Effector memory CD4-positive, alpha-beta T cell (primary cell): ENCODE results near the gene LRRC14B.
"Not testable (repeated sequence)": the region's sequence is repeated elsewhere in the genome, so short reads cannot be mapped to it uniquely, and the experiment has no call there.

Experiments used
- DNase-seq, 3 donors: peaks; one replicate each; pipeline ENCODE4 v3.0.0-alpha.2; 2020
- H3K27ac ChIP-seq: 2 replicates; pipeline ENCODE4 v1.7.0; 2013; ENCODE audit warnings: mild to moderate bottlenecking, low read length, moderate library complexity; ENCODE audit not compliant: insufficient read depth, poor library complexity, severe bottlenecking
- H3K27me3 ChIP-seq: replicated peaks from 2 replicates; pipeline ENCODE4 v1.7.0; 2013; ENCODE audit warnings: mild to moderate bottlenecking, low read length; ENCODE audit not compliant: insufficient read depth, control insufficient read depth, poor library complexity, severe bottlenecking
- H3K36me3 ChIP-seq: 2 replicates; pipeline ENCODE4 v1.7.0; 2013; ENCODE audit warnings: mild to moderate bottlenecking, low read length, moderate library complexity; ENCODE audit not compliant: control insufficient read depth, insufficient read depth
- H3K4me1 ChIP-seq: 2 replicates; pipeline ENCODE4 v1.7.0; 2013; ENCODE audit warnings: low read length, mild to moderate bottlenecking; ENCODE audit not compliant: control insufficient read depth, insufficient read depth, poor library complexity, severe bottlenecking
- H3K4me3 ChIP-seq: 2 replicates; pipeline ENCODE4 v1.7.0; 2013; ENCODE audit warnings: low read length, low read depth, mild to moderate bottlenecking; ENCODE audit not compliant: insufficient read depth, poor library complexity, severe bottlenecking
- H3K9me3 ChIP-seq: 2 replicates; pipeline ENCODE4 v1.7.0; 2013; ENCODE audit warnings: mild to moderate bottlenecking, low read length, moderate library complexity; ENCODE audit not compliant: control insufficient read depth

LRRC14B gene

GRCh38 chr5:190366-191035, 794 bp upstream of the LRRC14B start:
- Histone ChIP-seq H3K27me3 (no peaks in the 10 kb centered on the region), H3K4me1 (peaks cover 3% of the 10 kb centered on the region), H3K4me3 (no peak overlapping the region), H3K36me3 (no peaks in the 10 kb centered on the region), H3K9me3 (no peaks in the 10 kb centered on the region), H3K27ac (no peak overlapping the region)
- no peak for DNase-seq

GRCh38 chr5:191949-192690, 825 bp downstream of the LRRC14B start:
- peaks cover 3% of the 10 kb centered on the region for H3K4me1 ChIP-seq
- no peak for DNase-seq
- H3K9me3 ChIP-seq = no peaks in the 10 kb centered on the region
- no peak overlapping the region for H3K4me3 ChIP-seq
- H3K27me3 ChIP-seq = no peaks in the 10 kb centered on the region
- no peaks in the 10 kb centered on the region for H3K36me3 ChIP-seq
- no peak overlapping the region for H3K27ac ChIP-seq

GRCh38 chr5:192691-192969, 1.3 kb downstream of the LRRC14B start:
- no peaks in the 10 kb centered on the region for H3K36me3 ChIP-seq
- no peak for DNase-seq
- H3K9me3 ChIP-seq = no peaks in the 10 kb centered on the region
- no peak overlapping the region for H3K4me3 ChIP-seq
- H3K4me1 ChIP-seq = peaks cover 3% of the 10 kb centered on the region
- no peaks in the 10 kb centered on the region for H3K27me3 ChIP-seq
- no peak overlapping the region for H3K27ac ChIP-seq

- DNase-seq = no peak
- H3K36me3 ChIP-seq = no peaks in the 10 kb centered on the region
- no peaks in the 10 kb centered on the region for H3K27me3 ChIP-seq
- H3K27ac ChIP-seq = no peak overlapping the region
- no peak overlapping the region for H3K4me3 ChIP-seq
- H3K4me1 ChIP-seq = peaks cover 3% of the 10 kb centered on the region
- no peaks in the 10 kb centered on the region for H3K9me3 ChIP-seq
Observed at GRCh38 chr5:192970-193831, 1.9 kb downstream of the LRRC14B start.

GRCh38 chr5:194102-194501, 2.8 kb downstream of the LRRC14B start:
- Histone ChIP-seq H3K36me3 (no peaks in the 10 kb centered on the region), H3K4me1 (no peaks in the 10 kb centered on the region), H3K27ac (no peak overlapping the region), H3K9me3 (no peaks in the 10 kb centered on the region), H3K27me3 (no peaks in the 10 kb centered on the region), H3K4me3 (no peak overlapping the region)
- no peak for DNase-seq

GRCh38 chr5:194603-195209, 3.4 kb downstream of the LRRC14B start:
- no peak for DNase-seq
- no peaks in the 10 kb centered on the region for H3K4me1 ChIP-seq
- no peaks in the 10 kb centered on the region for H3K27me3 ChIP-seq
- no peak overlapping the region for H3K27ac ChIP-seq
- H3K36me3 ChIP-seq = no peaks in the 10 kb centered on the region
- no peaks in the 10 kb centered on the region for H3K9me3 ChIP-seq
- no peak overlapping the region for H3K4me3 ChIP-seq

GRCh38 chr5:195401-196160, 4.3 kb downstream of the LRRC14B start:
- H3K4me1 ChIP-seq = no peaks in the 10 kb centered on the region
- H3K9me3 ChIP-seq = no peaks in the 10 kb centered on the region
- no peak overlapping the region for H3K4me3 ChIP-seq
- H3K36me3 ChIP-seq = no peaks in the 10 kb centered on the region
- no peaks in the 10 kb centered on the region for H3K27me3 ChIP-seq
- no peak for DNase-seq
- H3K27ac ChIP-seq = no peak overlapping the region

GRCh38 chr5:196350-196749, 5.1 kb downstream of the LRRC14B start:
- DNase-seq = no peak
- H3K36me3 ChIP-seq = no peaks in the 10 kb centered on the region
- no peak overlapping the region for H3K27ac ChIP-seq
- no peaks in the 10 kb centered on the region for H3K4me1 ChIP-seq
- no peaks in the 10 kb centered on the region for H3K9me3 ChIP-seq
- no peak overlapping the region for H3K4me3 ChIP-seq
- H3K27me3 ChIP-seq = no peaks in the 10 kb centered on the region

- H3K4me3 ChIP-seq, H3K36me3 ChIP-seq, DNase-seq, H3K4me1 ChIP-seq, H3K27ac ChIP-seq, H3K9me3 ChIP-seq, H3K27me3 ChIP-seq: not testable (repeated sequence)
Observed at GRCh38 chr5:197031-197430, 5.7 kb downstream of the LRRC14B start.
